ENCODE results near the gene SKOR1. TPM values are rescaled to one million over a fixed set of nuclear protein-coding genes. Genes with fewer than 3 reads are reported as not detected.

Gene SKOR1
- total RNA-seq, 2 experiments from 2014 or later = 1.0 to 1.5 TPM

- no TSS peak for BruUV-seq (replicated peaks)
- no peak overlapping the region for H3K27ac ChIP-seq (ENCODE audit: low read depth, low read length, poor library complexity, severe bottlenecking)
- POLR2A ChIA-PET = interaction anchor here (0.7 kb wide), 1 partner anchor 9 kb away, joined by 5 read pairs; no protein-coding TSS in a partner anchor
- H3K9me2 ChIP-seq (ENCODE audit: insufficient read depth, low read length) = no peaks in the 10 kb centered on the region
- peaks cover 43% of the 10 kb centered on the region for H3K4me1 ChIP-seq (ENCODE audit: insufficient read depth, low read length, poor library complexity, severe bottlenecking)
- no peaks in the 10 kb centered on the region for H3K36me3 ChIP-seq (ENCODE audit: insufficient read depth, low read length)
- H4K20me1 ChIP-seq (ENCODE audit: insufficient read depth, low read length) = no peaks in the 10 kb centered on the region
- no peak overlapping the region for H3K4me3 ChIP-seq (ENCODE audit: low read depth, low read length, poor library complexity, severe bottlenecking)
- TF ChIP-seq CTCF (conservative IDR thresholded peaks at IDR 0.05; ENCODE audit: low read length) = no peak
- TF ChIP-seq EZH2phosphoT487 (IDR thresholded peaks at IDR 0.05; ENCODE audit: borderline replicate concordance, low read depth, low read length) = no peak
- no peaks in the 10 kb centered on the region for H3K9me3 ChIP-seq (ENCODE audit: low read length)
- CTCF ChIA-PET (ENCODE audit: unreplicated experiment) = interaction anchor here (0.5 kb wide), 1 partner anchor 355 kb away, joined by 3 read pairs; no protein-coding TSS in a partner anchor
- H2AFZ ChIP-seq (ENCODE audit: low read length) = no peak overlapping the region
- H3K4me2 ChIP-seq (ENCODE audit: low read length) = no peak overlapping the region
- intact Hi-C loops (cut with micrococcal nuclease; ENCODE audit: unreplicated experiment) = no loop called here
- no peak for DNase-seq (ENCODE audit: low spot score)
- no peaks in the 10 kb centered on the region for H3K79me2 ChIP-seq (ENCODE audit: insufficient read depth, low read depth, low read length)
Measured at GRCh38 chr15:67843571-67844387, 18.5 kb downstream of the SKOR1 start.

GRCh38 chr15:67845974-67846373, 20.7 kb downstream of the SKOR1 start:
- CTCF ChIA-PET (ENCODE audit: unreplicated experiment) = no interaction called here
- DNase-seq (ENCODE audit: low spot score) = no peak

More at GRCh38 chr15:67845974-67846373, 20.7 kb downstream of the SKOR1 start:
- Histone ChIP-seq H2AFZ (ENCODE audit: low read length) (no peak overlapping the region), H4K20me1 (ENCODE audit: insufficient read depth, low read length) (no peaks in the 10 kb centered on the region), H3K4me2 (ENCODE audit: low read length) (no peak overlapping the region), H3K36me3 (ENCODE audit: insufficient read depth, low read length) (no peaks in the 10 kb centered on the region; the same call in 1 of the 2 replicates), H3K79me2 (ENCODE audit: insufficient read depth, low read depth, low read length) (no peaks in the 10 kb centered on the region), H3K4me3 (ENCODE audit: low read depth, low read length, poor library complexity, severe bottlenecking) (no peak overlapping the region), H3K4me1 (ENCODE audit: insufficient read depth, low read length, poor library complexity, severe bottlenecking) (peaks cover 52% of the 10 kb centered on the region), H3K9me3 (ENCODE audit: low read length) (peaks cover 10% of the 10 kb centered on the region; the same call in 1 of the 2 replicates), H3K27ac (ENCODE audit: low read depth, low read length, poor library complexity, severe bottlenecking) (no peak overlapping the region), H3K9me2 (ENCODE audit: insufficient read depth, low read length) (no peaks in the 10 kb centered on the region)
- BruUV-seq (replicated peaks) = no TSS peak
- intact Hi-C loops (cut with micrococcal nuclease; ENCODE audit: unreplicated experiment) = no loop called here
- TF ChIP-seq EZH2phosphoT487 (IDR thresholded peaks at IDR 0.05; ENCODE audit: borderline replicate concordance, low read depth, low read length) (no peak), CTCF (conservative IDR thresholded peaks at IDR 0.05; ENCODE audit: low read length) (no peak)
- POLR2A ChIA-PET = no interaction called here

Measured in OCI-LY7 (cell line).